HUES6 (cell line): ENCODE data around the gene SLC26A5.
A peak's percentile ranks its signal among the peaks of the same experiment; 100 is the strongest.
"Not testable (repeated sequence)": the region's sequence is repeated elsewhere in the genome, so short reads cannot be mapped to it uniquely, and the experiment has no call there.

Experiments
- H3K27ac ChIP-seq: 2 replicates; pipeline ENCODE4 v1.7.0; 2013; ENCODE audit warnings: low read depth, mild to moderate bottlenecking, low read length, inconsistent platforms
- H3K27me3 ChIP-seq: 2 replicates; pipeline ENCODE4 v1.6.1; 2013; ENCODE audit warnings: low read length; ENCODE audit not compliant: control insufficient read depth, insufficient read depth
- H3K36me3 ChIP-seq: 2 replicates; pipeline ENCODE4 v1.6.1; 2013; ENCODE audit warnings: low read length; ENCODE audit not compliant: control insufficient read depth, insufficient read depth
- H3K4me1 ChIP-seq: 2 replicates; pipeline ENCODE4 v1.6.1; 2013; ENCODE audit warnings: low read length; ENCODE audit not compliant: control insufficient read depth, insufficient read depth
- H3K4me3 ChIP-seq: 2 replicates; pipeline ENCODE4 v1.5.1; 2013; ENCODE audit warnings: low read depth, low read length
- H3K9ac ChIP-seq: one replicate; pipeline ENCODE4 v1.6.1; 2013; ENCODE audit warnings: mild to moderate bottlenecking, low read length
- H3K9me3 ChIP-seq: 2 replicates; pipeline ENCODE4 v1.6.1; 2013; ENCODE audit warnings: low read depth, low read length; ENCODE audit not compliant: control insufficient read depth, insufficient read depth

Gene SLC26A5, protein sequence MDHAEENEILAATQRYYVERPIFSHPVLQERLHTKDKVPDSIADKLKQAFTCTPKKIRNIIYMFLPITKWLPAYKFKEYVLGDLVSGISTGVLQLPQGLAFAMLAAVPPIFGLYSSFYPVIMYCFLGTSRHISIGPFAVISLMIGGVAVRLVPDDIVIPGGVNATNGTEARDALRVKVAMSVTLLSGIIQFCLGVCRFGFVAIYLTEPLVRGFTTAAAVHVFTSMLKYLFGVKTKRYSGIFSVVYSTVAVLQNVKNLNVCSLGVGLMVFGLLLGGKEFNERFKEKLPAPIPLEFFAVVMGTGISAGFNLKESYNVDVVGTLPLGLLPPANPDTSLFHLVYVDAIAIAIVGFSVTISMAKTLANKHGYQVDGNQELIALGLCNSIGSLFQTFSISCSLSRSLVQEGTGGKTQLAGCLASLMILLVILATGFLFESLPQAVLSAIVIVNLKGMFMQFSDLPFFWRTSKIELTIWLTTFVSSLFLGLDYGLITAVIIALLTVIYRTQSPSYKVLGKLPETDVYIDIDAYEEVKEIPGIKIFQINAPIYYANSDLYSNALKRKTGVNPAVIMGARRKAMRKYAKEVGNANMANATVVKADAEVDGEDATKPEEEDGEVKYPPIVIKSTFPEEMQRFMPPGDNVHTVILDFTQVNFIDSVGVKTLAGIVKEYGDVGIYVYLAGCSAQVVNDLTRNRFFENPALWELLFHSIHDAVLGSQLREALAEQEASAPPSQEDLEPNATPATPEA

DNA sequence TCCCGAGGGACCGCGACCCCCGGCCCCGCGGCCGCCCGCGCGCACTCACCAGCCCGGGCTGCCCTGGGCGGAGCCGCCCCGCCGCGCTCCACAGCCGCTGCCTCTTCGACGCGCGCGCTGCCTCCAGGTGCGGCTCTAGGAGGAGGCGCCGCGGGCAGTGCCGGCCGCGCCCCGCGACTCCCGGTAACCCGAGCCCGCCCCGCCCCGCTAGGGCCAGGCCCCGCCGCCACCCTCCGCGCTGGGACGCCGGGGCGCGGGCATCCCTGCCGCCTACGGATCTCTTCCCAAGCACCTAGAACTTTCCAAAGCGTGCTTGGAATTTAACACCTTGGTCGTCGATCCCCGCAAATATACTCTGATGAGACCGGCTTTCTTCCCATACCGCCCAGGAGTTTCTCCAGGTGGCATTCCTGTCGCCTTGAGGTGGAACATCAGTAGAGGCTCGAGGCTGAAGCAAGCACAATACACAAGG is at the start of gene SLC26A5:
TSS of gene SLC26A5 (minus strand) at position 159 of the 472 bp plus-strand sequence. CDS start 24,693 bp downstream, outside the sequence.
- Histone ChIP-seq H3K27me3 (peaks cover 72% of the 10 kb centered on the region), H3K27ac (no peak within 1 kb of the TSS), H3K9ac (no peak within 1 kb of the TSS), H3K4me3 (peak within 1 kb of the TSS; percentile 57), H3K9me3 (no peaks in the 10 kb centered on the region), H3K4me1 (peaks cover 8% of the 10 kb centered on the region; the same call in 1 of the 2 replicates), H3K36me3 (no peaks in the 10 kb centered on the region)

DNA sequence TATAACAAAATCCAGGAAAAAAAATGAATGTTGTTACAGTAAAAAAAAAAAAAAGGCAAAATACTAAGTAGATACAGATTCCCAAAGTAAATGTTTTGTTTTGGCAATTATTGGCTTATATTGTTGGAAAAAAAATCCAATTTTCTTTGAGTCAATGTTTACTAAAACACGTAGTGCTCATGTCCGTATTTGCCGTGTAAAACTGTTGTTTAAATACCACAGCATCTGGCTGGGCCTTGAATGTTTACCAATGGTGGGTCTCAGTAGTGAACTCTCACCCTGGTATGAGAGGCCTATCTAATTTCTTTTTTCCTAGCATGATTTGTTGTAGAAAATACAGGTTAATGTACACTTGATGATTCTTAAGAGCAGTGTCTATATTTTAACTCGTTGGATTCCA is 41.4 kb upstream of the SLC26A5 start:
- Histone ChIP-seq H3K4me1 (no peaks in the 10 kb centered on the region), H3K36me3 (no peaks in the 10 kb centered on the region), H3K9me3 (no peaks in the 10 kb centered on the region), H3K27me3 (peaks cover 8% of the 10 kb centered on the region), H3K27ac (no peak overlapping the region), H3K9ac (no peak overlapping the region), H3K4me3 (no peak overlapping the region)

DNA sequence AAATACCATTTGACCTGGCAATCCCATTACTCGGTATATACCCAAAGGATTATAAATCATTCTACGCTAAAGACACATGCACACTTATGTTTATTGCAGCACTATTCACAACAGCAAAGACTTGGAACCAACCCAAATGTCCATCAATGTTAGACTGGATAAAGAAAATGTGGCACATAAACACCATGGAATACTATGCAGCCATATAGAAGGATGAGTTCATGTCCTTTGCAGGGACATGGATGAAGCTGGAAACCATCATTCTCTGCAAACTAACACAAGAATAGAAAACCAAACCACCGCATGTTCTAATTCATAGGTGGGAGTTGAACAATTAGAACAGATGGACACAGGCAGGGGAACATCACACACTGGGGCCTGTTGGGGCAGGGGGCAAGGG is 40.9 kb upstream of the SLC26A5 start:
- peaks cover 10% of the 10 kb centered on the region for H3K27me3 ChIP-seq
- not testable (repeated sequence) for H3K27ac ChIP-seq, H3K9ac ChIP-seq, H3K36me3 ChIP-seq, H3K4me1 ChIP-seq, H3K4me3 ChIP-seq, H3K9me3 ChIP-seq

DNA sequence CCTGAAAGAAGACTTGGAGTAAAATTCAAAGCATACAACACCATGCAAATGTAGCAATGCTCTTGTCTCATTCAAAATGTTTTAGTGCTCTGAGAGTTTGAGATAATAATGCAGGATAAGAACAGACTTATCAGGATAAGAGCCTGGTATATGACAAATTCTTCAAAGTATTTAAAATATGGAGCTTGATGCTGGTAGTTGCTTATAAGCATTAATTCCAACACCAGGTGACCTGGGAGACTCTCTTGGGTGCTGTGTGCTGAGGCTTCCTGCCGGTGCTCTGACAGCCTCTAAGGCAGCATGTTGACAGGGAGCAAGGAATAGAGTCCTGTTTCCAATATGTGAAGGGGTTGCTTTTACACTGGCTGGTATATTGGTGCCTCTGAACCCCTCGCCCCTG is 34.8 kb upstream of the SLC26A5 start:
- no peaks in the 10 kb centered on the region for H3K36me3 ChIP-seq
- no peak overlapping the region for H3K9ac ChIP-seq
- no peaks in the 10 kb centered on the region for H3K9me3 ChIP-seq
- no peak overlapping the region for H3K27ac ChIP-seq
- H3K27me3 ChIP-seq: peaks cover 3% of the 10 kb centered on the region; the same call in 1 of the 2 replicates
- no peak overlapping the region for H3K4me3 ChIP-seq
- H3K4me1 ChIP-seq: no peaks in the 10 kb centered on the region

DNA sequence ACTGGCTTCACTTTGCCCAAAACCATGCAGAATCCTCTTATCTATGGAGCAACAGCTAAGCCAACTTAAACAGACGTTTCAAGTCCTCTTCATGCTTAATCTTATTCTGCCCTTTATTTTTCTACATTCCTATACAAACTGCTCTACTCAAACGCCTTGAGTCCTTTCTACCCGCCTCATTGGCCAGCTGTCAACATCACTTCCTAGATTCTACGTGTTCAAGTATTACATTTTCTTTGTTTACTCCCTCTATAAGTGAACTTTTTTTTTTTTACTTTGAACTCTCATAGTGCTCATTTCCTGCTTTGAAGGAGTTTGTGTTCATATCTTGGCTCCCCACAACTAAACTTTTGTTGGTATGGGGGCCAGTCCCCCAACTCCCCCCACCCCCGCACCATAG is 28.9 kb upstream of the SLC26A5 start:
- Histone ChIP-seq H3K27ac (no peak overlapping the region), H3K27me3 (no peaks in the 10 kb centered on the region), H3K9ac (no peak overlapping the region), H3K4me3 (no peak overlapping the region), H3K4me1 (no peaks in the 10 kb centered on the region), H3K9me3 (no peaks in the 10 kb centered on the region), H3K36me3 (no peaks in the 10 kb centered on the region)

DNA sequence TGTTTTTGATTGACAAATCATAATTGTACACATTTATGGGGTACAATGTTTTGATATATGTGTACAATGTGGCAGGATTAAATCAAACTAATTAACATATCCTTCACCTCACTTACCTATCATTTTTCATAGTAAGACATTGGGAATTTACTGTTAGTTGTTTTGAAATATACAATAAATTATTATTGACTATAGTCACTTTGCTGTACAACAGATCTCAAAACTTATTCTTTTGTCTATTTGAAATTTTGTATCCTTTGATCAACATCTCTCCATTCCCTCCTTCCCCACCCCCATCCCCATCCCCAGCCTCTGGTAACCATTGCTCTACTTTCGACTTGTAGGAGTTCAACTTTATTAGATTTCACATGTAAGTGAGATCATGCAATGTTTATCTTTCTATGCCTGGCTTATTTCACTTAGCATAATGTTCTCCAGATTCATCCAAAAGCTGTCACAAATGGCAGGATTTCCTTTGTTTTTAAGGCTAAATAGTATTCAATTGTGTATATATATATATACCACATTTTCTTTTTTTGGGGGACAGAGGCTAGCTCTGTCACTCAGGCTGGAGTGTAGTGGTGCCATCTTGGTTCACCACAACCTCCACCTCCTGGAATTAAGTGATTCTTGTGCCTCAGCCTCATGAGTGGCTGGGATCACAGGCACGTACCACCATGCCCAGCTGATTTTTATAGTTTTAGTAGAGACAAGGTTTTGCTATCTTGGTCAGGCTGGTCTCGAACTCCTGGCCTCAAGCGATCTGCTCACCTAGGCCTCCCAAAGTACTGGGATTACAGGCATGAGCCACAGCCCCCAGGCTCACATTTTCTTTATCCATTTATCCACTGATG is 23.3 kb upstream of the SLC26A5 start:
- H3K4me3 ChIP-seq: no peak overlapping the region
- H3K27ac ChIP-seq: no peak overlapping the region
- H3K27me3 ChIP-seq: no peaks in the 10 kb centered on the region; the same call in 1 of the 2 replicates
- no peaks in the 10 kb centered on the region for H3K36me3 ChIP-seq
- no peak overlapping the region for H3K9ac ChIP-seq
- no peaks in the 10 kb centered on the region for H3K4me1 ChIP-seq
- no peaks in the 10 kb centered on the region for H3K9me3 ChIP-seq

DNA sequence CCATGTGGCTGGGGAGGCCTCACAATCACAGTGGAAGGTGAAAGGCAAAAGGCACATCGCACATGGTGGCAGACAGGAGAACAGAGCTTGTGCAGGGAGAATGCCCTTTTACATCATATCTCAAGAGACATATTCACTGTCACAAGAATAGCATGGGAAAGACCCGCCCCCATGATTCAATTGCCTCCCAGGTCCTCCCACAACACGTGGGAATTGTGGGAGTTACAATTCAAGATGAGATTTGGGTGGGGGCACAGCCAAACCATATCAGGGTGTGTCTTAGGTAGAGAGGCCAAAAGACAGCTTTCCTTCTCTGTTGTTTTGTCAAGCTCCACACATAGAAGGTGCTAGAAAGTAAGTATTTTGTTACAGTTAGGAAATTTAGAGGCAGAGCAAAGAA is 20.8 kb upstream of the SLC26A5 start:
- Histone ChIP-seq H3K9me3 (no peaks in the 10 kb centered on the region), H3K36me3 (no peaks in the 10 kb centered on the region), H3K9ac (no peak overlapping the region), H3K4me3 (no peak overlapping the region), H3K4me1 (no peaks in the 10 kb centered on the region), H3K27me3 (peaks cover 4% of the 10 kb centered on the region; the same call in 1 of the 2 replicates), H3K27ac (no peak overlapping the region)

DNA sequence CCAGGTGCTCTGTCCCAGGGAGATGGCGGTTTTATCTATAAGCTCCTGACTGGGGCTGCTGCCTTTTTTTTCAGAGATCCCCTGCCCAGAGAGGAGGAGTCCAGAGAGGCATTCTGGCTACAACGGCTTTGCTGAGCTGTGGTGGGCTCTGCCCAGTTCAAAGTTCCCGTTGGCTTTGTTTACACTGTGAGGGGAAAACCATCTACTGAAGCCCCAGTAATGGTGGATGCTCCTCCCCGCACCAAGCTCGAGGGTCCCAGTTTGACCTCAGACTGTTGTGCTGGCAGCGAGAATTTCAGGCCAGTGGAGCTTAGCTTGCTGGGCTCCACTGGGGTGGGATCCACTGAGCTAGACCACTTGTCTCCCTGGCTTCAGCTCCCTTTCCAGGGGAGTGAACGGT is 16.4 kb upstream of the SLC26A5 start:
- H3K9ac ChIP-seq: no peak overlapping the region
- H3K4me3 ChIP-seq: no peak overlapping the region
- peaks cover 10% of the 10 kb centered on the region; the same call in 1 of the 2 replicates for H3K27me3 ChIP-seq
- H3K4me1 ChIP-seq: no peaks in the 10 kb centered on the region
- no peaks in the 10 kb centered on the region for H3K36me3 ChIP-seq
- no peaks in the 10 kb centered on the region for H3K9me3 ChIP-seq
- no peak overlapping the region for H3K27ac ChIP-seq

DNA sequence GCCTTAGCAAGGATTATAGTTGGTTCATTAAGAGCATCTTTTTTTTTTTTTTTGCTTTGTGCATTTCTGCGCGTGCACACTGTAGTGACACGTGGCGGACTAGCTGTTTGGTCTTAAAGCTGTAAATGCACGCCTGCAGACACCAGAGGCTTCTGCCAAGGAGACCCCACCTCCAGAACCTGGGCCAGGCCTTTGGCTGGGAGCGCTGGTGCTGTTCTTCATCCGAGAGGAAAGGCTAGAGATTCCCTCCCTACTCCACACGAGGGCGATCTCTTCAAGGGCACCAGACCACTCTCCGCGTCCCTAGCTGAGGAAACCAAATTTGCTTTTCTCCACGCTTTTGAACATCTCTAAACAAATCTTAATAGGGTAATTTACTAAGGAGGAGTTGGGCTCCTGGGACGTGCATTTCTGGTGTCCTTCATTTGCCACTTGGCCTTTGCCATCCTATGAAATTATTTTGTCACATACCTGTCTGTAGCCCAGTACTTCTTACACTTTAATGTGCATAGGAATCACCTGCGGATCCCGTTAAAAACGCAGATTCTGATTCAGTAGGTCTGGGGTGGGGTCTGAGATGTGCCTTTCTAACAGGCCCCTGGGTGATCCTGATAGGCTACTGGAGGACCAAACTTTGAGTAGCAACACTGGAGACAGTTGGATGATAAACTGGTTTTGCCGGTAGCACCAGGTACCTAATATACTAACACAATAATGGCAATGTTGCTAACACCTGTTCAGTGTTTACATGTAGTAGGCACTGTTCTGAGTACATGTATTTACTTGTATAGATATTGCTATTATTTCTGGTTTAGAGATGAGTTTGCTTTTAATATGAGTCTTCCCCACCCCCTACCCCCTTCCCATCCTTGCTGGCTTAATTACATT is 1.3 kb upstream of the SLC26A5 start:
- peaks cover 64% of the 10 kb centered on the region for H3K27me3 ChIP-seq
- no peaks in the 10 kb centered on the region for H3K9me3 ChIP-seq
- no peak overlapping the region for H3K9ac ChIP-seq
- no peak overlapping the region for H3K27ac ChIP-seq
- H3K4me3 ChIP-seq: no peak overlapping the region
- H3K4me1 ChIP-seq: peaks cover 8% of the 10 kb centered on the region; the same call in 1 of the 2 replicates
- H3K36me3 ChIP-seq: no peaks in the 10 kb centered on the region
